Breast epithelium (tissue), 4 donors: ENCODE results near the gene NPRL2. TPM values are rescaled to one million over a fixed set of nuclear protein-coding genes. Genes with fewer than 3 reads are reported as not detected.
A peak's percentile ranks its signal among the peaks of the same experiment; 100 is the strongest.

Source experiments
- DNase-seq, 2 donors: peaks; one replicate each; pipeline ENCODE4 v3.0.0-alpha.2; 2019; ENCODE audit warnings: low spot score in 2 of 2
- H3K27ac ChIP-seq, 2 donors: fragments of 200-600 bp; sonication (generic) in 1 of 2; one replicate each; pipeline ENCODE4 v1.5.1; 2016 to 2019; ENCODE audit warnings: mild to moderate bottlenecking in 1 of 2
- H3K27me3 ChIP-seq, 2 donors: fragments of 200-600 bp; sonication (generic) in 1 of 2; one replicate each; pipeline versions ENCODE4 v1.5.1 to v1.6.0; 2017 to 2019; ENCODE audit warnings: control low read depth in 1 of 2, mild to moderate bottlenecking in 1 of 2
- H3K36me3 ChIP-seq: fragments of 200-600 bp; one replicate; pipeline ENCODE4 v1.5.1; 2019
- H3K4me1 ChIP-seq, 2 donors: fragments of 200-600 bp; sonication (generic); one replicate each; pipeline ENCODE4 v1.5.1; 2016 to 2019; ENCODE audit warnings: control low read depth in 1 of 2
- H3K4me3 ChIP-seq, 3 donors: fragments of 200-600 bp; sonication (generic); 1 replicate in 2 of 3; 2 replicates in 1 of 3; pipeline ENCODE4 v1.5.1; 2016 to 2019; ENCODE audit warnings: mild to moderate bottlenecking in 3 of 3, moderate library complexity in 2 of 3
- H3K9me3 ChIP-seq, 2 donors: fragments of 200-600 bp; sonication (generic) in 1 of 2; one replicate each; pipeline ENCODE4 v1.5.1; 2016 to 2019; ENCODE audit warnings: control low read depth in 1 of 2
- CTCF ChIP-seq, 3 donors: fragments of 450-650 bp; IDR thresholded peaks; one replicate each; pipeline ENCODE4 v1.5.1; 2016 to 2017; ENCODE audit warnings: antibody characterized with exemption in 3 of 3, mild to moderate bottlenecking in 3 of 3, moderate library complexity in 3 of 3
- POLR2A ChIP-seq: fragments of 450-650 bp; IDR thresholded peaks from one replicate; pipeline ENCODE4 v1.6.1; 2016; ENCODE audit warnings: antibody characterized with exemption, mild to moderate bottlenecking, moderate library complexity
- POLR2AphosphoS5 ChIP-seq, 3 donors: sonication (generic); formaldehyde crosslinking; IDR thresholded peaks; one replicate each; pipeline ENCODE4 v1.6.1; 2017; ENCODE audit warnings: antibody characterized with exemption in 3 of 3
- intact Hi-C: fragments of 100-400 bp; cut with DNase I; formaldehyde crosslinking; loops from one replicate; pipeline ENCODE4 v1.15.1; 2023; ENCODE audit warnings: low total_unique reads
- total RNA-seq, 3 donors: library from RNA; depleted of rRNA; stranded (reverse); fragments of >200 nt; gene quantifications; one replicate each; pipeline ENCODE4 v1.1.0, GENCODE V29; 2016

Gene NPRL2
- total RNA-seq, 3 donors from 2014 or later = 17.4 to 31.5 (median 29.5) TPM

GRCh38 chr3:50365080-50365841 is 14.7 kb upstream of the NPRL2 start:
- no peaks in the 10 kb centered on the region for H3K27me3 ChIP-seq
- peak overlapping the region; percentile 51 to 94 (median 65) for H3K4me3 ChIP-seq
- H3K4me1 ChIP-seq = no peaks in the 10 kb centered on the region
- intact Hi-C loops = no loop called here
- H3K36me3 ChIP-seq = no peaks in the 10 kb centered on the region
- no peaks in the 10 kb centered on the region for H3K9me3 ChIP-seq
- H3K27ac ChIP-seq = peak overlapping the region; percentile 70 to 78
- peak; percentile 88 to 90 for DNase-seq
- no peak for TF ChIP-seq POLR2A
- TF ChIP-seq CTCF (IDR thresholded peaks at IDR 0.05) = no peak
- TF ChIP-seq POLR2AphosphoS5 (IDR thresholded peaks at IDR 0.05) = peak in 2 of 3 donors; percentile 11 to 43

- Histone ChIP-seq H3K9me3 (no peaks in the 10 kb centered on the region), H3K27me3 (no peaks in the 10 kb centered on the region), H3K4me3 (peak overlapping the region; percentile 51 to 94 (median 65)), H3K36me3 (no peaks in the 10 kb centered on the region), H3K4me1 (no peaks in the 10 kb centered on the region), H3K27ac (peak overlapping the region; percentile 70 to 78)
- TF ChIP-seq POLR2AphosphoS5 (IDR thresholded peaks at IDR 0.05) (no peak), POLR2A (no peak), CTCF (IDR thresholded peaks at IDR 0.05) (no peak)
- no peak for DNase-seq
- intact Hi-C loops = no loop called here
These were observed 14.1 kb upstream of the NPRL2 start for GRCh38 chr3:50364573-50365079.

GRCh38 chr3:50359760-50360110 is 9.2 kb upstream of the NPRL2 start:
- DNase-seq = no peak
- no peaks in the 10 kb centered on the region for H3K36me3 ChIP-seq
- no peak overlapping the region for H3K27ac ChIP-seq
- intact Hi-C loops = no loop called here
- no peaks in the 10 kb centered on the region for H3K9me3 ChIP-seq
- H3K4me1 ChIP-seq = peaks cover 30 to 32% of the 10 kb centered on the region in 2 donors
- no peaks in the 10 kb centered on the region for H3K27me3 ChIP-seq
- TF ChIP-seq POLR2A (no peak), POLR2AphosphoS5 (IDR thresholded peaks at IDR 0.05) (no peak), CTCF (IDR thresholded peaks at IDR 0.05) (no peak)
- peak overlapping the region; percentile 69 to 91 (median 74) for H3K4me3 ChIP-seq

GRCh38 chr3:50358911-50359759 is 8.6 kb upstream of the NPRL2 start, which contains the start of gene TMEM115:
TSS of gene TMEM115 (minus strand) at chr3:50359521. CDS start at chr3:50359063, 458 bp downstream.
- Histone ChIP-seq H3K27ac (peak within 1 kb of the TSS; percentile 89 to 93), H3K4me3 (peak within 1 kb of the TSS; percentile 69 to 91 (median 74)), H3K36me3 (peaks cover 5% of the 10 kb centered on the region), H3K27me3 (no peaks in the 10 kb centered on the region), H3K9me3 (no peaks in the 10 kb centered on the region), H3K4me1 (peaks cover 30 to 32% of the 10 kb centered on the region in 2 donors)
- peak; percentile 91 to 99 for DNase-seq
- TF ChIP-seq POLR2A (peak; percentile 48), CTCF (IDR thresholded peaks at IDR 0.05) (no peak), POLR2AphosphoS5 (IDR thresholded peaks at IDR 0.05) (peak; percentile 68 to 86 (median 72))
- intact Hi-C loops = no loop called here
